Measurements from ENCODE around the gene UBQLN4. TPM values are rescaled to one million over a fixed set of nuclear protein-coding genes. Genes with fewer than 3 reads are reported as not detected.
A peak's percentile ranks its signal among the peaks of the same experiment; 100 is the strongest.

UBQLN4 gene
- total and polyA plus RNA-seq, 2 donors (not counting 3 experiments of a cell fraction or from before 2014, with no cell fraction given), result 50.5 to 50.8 TPM

DNA sequence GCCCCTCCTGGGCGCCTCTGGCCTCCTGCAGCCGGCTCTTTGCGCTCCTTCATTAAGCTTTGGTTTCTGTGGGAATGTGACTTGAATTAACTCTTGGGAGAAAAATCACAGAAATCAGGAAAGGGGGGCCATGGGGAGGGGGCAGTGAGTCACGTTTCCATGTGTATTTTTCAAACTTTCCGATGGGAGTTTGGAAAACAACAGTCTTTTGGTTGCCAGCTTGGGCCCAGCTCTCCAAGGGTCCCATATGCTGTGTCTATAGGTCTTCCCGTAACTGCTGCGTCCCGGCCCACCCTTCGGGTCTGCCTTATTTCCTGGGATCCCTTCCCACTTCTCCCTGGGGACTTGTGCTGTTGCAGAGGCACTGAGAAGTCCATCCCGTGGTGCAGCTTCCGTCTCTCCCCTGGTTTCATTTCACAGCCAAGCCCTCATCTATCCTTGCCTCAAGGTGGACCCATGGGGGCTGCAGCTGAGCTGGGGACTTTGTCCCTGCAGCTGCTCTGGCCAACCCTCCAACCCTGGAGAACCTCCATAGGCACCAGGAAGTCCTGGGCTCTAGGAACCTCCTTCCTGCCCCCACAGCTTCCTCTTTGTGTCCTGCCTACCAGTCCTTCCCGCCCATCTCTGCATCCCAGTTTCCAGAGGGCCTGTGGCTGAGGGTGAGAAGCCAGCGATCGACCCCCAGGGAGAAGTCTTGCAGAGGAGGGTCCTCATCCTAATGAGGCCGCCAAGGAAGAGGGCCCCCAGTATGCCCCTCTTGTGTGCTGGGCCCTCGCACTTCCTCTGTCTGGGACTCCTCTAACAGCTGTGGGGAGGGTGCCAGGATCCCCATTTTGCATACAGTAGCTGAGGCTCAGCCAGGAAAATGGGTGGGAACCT lies 49.3 kb upstream of the UBQLN4 start:
- Histone ChIP-seq H3K4me1 (ENCODE audit: control insufficient read depth, extremely low read depth, insufficient read depth, low read length) (peaks cover 57% of the 10 kb centered on the region), H3K4me2 (ENCODE audit: insufficient read depth, low read length) (peak overlapping the region; percentile 28), H3K36me3 (ENCODE audit: control insufficient read depth in 2 of 2, extremely low read depth in 1 of 2, insufficient read depth in 2 of 2, low read length in 2 of 2) (no peaks in the 10 kb centered on the region), H4K20me1 (replicated peaks; ENCODE audit: control insufficient read depth, extremely low read depth, insufficient read depth, low read length) (no peaks in the 10 kb centered on the region), H3K4me3 (replicated peaks in 1 of 3; ENCODE audit: insufficient read depth in 1 of 3, low read depth in 1 of 3, low read length in 3 of 3) (no peak overlapping the region), H3K27ac (ENCODE audit: insufficient read depth, low read depth, low read length) (peak overlapping the region; percentile 97), H3K9ac (replicated peaks; ENCODE audit: extremely low read depth, insufficient read depth, low read length) (peak overlapping the region; percentile 88), H3K9me1 (replicated peaks; ENCODE audit: control insufficient read depth, extremely low read depth, insufficient read depth, low read length) (no peaks in the 10 kb centered on the region), H3K9me3 (replicated peaks; ENCODE audit: control insufficient read depth, insufficient read depth, low read length) (no peaks in the 10 kb centered on the region), H3K27me3 (ENCODE audit: control insufficient read depth in 2 of 2, insufficient read depth in 2 of 2, low read length in 2 of 2) (no peaks in the 10 kb centered on the region), H2AFZ (ENCODE audit: low read depth, low read length) (no peak overlapping the region), H3K79me2 (ENCODE audit: control insufficient read depth, insufficient read depth, low read length) (no peaks in the 10 kb centered on the region)
- peak; percentile 95 for DNase-seq (ENCODE audit: low read depth, low spot score)
- peak; percentile 85 for FAIRE-seq
- CTCF ChIA-PET, result interaction anchor here (0.6 to 21.0 kb wide), 5 partner anchors 15 to 1623 kb away, joined by 3 to 627 read pairs (median 6); partner anchors contain the start of gene LMNA
- POLR2A ChIA-PET, result interaction anchor here (0.8 to 2.2 kb wide), 3 partner anchors 11 to 27 kb away, joined by 3 to 17 read pairs (median 4); partner anchors contain the start of gene LMNA
- BruUV-seq (replicated peaks), result no TSS peak
- peak; percentile 86 for TF ChIP-seq JUN (IDR thresholded peaks at IDR 0.05; ENCODE audit: borderline replicate concordance, insufficient read depth, insufficient read length, low read depth)
- no peak for TF ChIP-seq POLR2A (IDR thresholded peaks at IDR 0.05; ENCODE audit: low read depth, low read length)
- TF ChIP-seq, protein P1, sequence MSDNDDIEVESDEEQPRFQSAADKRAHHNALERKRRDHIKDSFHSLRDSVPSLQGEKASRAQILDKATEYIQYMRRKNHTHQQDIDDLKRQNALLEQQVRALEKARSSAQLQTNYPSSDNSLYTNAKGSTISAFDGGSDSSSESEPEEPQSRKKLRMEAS (IDR thresholded peaks at IDR 0.05; ENCODE audit: insufficient read depth, insufficient read length), result peak; percentile 30
- peak; percentile 80 for TF ChIP-seq FOS (IDR thresholded peaks at IDR 0.05; ENCODE audit: borderline replicate concordance, insufficient read depth, low read length)
- no peak for TF ChIP-seq EZH2 (IDR thresholded peaks at IDR 0.05; ENCODE audit: borderline replicate concordance, low read depth, low read length, severe bottlenecking)
- peak; percentile 61 for TF ChIP-seq POLR2AphosphoS5 (IDR thresholded peaks at IDR 0.05; ENCODE audit: insufficient read depth, low read depth, low read length)
- no peak for TF ChIP-seq MYC (IDR thresholded peaks at IDR 0.05; ENCODE audit: low read depth, low read length)
- TF ChIP-seq, protein P2, sequence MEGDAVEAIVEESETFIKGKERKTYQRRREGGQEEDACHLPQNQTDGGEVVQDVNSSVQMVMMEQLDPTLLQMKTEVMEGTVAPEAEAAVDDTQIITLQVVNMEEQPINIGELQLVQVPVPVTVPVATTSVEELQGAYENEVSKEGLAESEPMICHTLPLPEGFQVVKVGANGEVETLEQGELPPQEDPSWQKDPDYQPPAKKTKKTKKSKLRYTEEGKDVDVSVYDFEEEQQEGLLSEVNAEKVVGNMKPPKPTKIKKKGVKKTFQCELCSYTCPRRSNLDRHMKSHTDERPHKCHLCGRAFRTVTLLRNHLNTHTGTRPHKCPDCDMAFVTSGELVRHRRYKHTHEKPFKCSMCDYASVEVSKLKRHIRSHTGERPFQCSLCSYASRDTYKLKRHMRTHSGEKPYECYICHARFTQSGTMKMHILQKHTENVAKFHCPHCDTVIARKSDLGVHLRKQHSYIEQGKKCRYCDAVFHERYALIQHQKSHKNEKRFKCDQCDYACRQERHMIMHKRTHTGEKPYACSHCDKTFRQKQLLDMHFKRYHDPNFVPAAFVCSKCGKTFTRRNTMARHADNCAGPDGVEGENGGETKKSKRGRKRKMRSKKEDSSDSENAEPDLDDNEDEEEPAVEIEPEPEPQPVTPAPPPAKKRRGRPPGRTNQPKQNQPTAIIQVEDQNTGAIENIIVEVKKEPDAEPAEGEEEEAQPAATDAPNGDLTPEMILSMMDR (IDR thresholded peaks at IDR 0.05; ENCODE audit: extremely low read depth in 1 of 2, insufficient read depth in 1 of 2, low read depth in 1 of 2, low read length in 2 of 2), result no peak
- TF ChIP-seq GATA2 (IDR thresholded peaks at IDR 0.05; ENCODE audit: insufficient read depth, insufficient read length, low read depth, low read length), result no peak
- intact Hi-C loops (cut with micrococcal nuclease), result loop anchor here (1.0 to 5.0 kb wide), 2 partner anchors 27 to 109 kb away; partner anchors contain the start of gene PMF1
- dilution Hi-C loops (cut with MboI; ENCODE audit: extremely low pct_ligation_motif_present, low sequenced_read_pairs), result no loop called here

All from endothelial cell of umbilical vein (primary cell).